OCI-LY3 (cell line): ENCODE measurements around the gene REG1B.

Experiments used
- EZH2phosphoT487 ChIP-seq: fragments of 200-600 bp; shearing (Covaris generic); IDR thresholded peaks from 2 replicates; pipeline ENCODE4 v1.6.1; 2018; ENCODE audit warnings: antibody characterized with exemption, mixed run types, low read depth
- TF ChIP-seq, protein P1 (sequence below): fragments of 200-600, 300-600 bp; sonication (generic); IDR thresholded peaks from 2 replicates; pipeline ENCODE4 v1.5.1; 2014; ENCODE audit warnings: antibody characterized with exemption, low read length, low read depth

GRCh38 chr2:79105259-79105658, 17.5 kb upstream of the REG1B start:
- TF ChIP-seq, protein P1, sequence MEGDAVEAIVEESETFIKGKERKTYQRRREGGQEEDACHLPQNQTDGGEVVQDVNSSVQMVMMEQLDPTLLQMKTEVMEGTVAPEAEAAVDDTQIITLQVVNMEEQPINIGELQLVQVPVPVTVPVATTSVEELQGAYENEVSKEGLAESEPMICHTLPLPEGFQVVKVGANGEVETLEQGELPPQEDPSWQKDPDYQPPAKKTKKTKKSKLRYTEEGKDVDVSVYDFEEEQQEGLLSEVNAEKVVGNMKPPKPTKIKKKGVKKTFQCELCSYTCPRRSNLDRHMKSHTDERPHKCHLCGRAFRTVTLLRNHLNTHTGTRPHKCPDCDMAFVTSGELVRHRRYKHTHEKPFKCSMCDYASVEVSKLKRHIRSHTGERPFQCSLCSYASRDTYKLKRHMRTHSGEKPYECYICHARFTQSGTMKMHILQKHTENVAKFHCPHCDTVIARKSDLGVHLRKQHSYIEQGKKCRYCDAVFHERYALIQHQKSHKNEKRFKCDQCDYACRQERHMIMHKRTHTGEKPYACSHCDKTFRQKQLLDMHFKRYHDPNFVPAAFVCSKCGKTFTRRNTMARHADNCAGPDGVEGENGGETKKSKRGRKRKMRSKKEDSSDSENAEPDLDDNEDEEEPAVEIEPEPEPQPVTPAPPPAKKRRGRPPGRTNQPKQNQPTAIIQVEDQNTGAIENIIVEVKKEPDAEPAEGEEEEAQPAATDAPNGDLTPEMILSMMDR, result no peak
- TF ChIP-seq EZH2phosphoT487, result no peak
